UCSD-AML1 (cell line): ENCODE data around the gene PLEKHH2.
"Not testable (repeated sequence)": the region's sequence is repeated elsewhere in the genome, so short reads cannot be mapped to it uniquely, and the experiment has no call there.

Experiments
- DNase-seq: peaks from one replicate; lab custom pipeline; 2025; ENCODE audit not compliant: unreplicated experiment; lab: John Stamatoyannopoulos, UW

The PLEKHH2 gene

DNA sequence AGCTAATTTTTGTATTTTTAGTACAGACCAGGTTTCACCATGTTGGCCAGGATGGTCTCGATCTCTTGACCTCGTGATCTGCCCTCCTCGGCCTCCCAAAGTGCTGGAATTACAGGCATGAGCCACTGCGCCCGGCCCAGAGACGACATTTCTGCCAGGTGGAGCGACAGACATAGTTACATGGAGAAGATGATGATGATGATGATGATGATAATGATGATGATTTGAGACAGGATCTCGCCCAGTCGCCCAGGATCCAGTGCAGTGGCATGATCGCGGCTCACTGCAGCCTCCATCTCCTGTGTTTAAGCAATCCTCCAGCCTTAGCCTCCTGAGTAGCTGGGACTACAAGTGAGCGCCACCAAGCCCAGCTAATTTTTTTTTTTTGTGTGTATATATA, 907 bp upstream of the PLEKHH2 start:
- not testable (repeated sequence) for DNase-seq

DNA sequence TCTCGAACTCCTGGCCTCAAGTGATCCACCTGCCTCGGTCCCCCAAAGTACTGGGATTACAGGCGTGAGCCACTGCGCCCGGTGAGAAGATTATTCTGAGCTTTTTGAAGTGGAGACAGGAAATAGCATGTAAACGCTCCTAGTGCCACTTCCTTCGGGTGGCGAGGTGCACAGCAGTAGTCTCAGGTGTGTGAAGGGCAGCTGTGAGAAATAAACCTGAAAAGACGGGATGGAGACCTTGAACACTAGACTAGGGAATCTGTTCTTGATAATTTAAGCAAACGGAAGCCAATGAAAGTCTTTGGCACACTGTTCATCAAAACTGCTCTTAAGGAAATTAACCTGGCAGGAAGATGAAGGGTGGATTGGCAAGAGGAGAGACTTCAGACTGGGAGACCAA, 439 bp upstream of the PLEKHH2 start:
- no peak for DNase-seq

DNA sequence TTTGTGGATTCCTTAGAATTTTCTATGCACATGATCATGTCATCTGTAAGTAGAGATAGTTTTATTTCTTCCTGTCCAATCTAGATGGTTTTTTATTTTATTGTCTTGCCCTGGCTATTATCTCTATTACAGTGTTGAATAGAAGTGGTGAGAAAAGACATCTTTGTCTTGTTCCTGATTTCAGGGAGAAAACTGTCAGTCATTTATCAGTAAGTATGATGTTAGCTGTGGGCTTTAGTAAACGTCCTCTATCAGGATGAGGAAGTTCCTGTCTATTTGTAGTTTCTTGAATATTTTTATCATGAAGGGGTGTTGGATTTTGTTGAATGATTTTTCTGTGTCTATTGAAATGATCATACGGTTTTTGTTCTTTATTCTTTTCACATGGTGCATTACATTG, 5.3 kb downstream of the PLEKHH2 start:
- DNase-seq, result no peak

DNA sequence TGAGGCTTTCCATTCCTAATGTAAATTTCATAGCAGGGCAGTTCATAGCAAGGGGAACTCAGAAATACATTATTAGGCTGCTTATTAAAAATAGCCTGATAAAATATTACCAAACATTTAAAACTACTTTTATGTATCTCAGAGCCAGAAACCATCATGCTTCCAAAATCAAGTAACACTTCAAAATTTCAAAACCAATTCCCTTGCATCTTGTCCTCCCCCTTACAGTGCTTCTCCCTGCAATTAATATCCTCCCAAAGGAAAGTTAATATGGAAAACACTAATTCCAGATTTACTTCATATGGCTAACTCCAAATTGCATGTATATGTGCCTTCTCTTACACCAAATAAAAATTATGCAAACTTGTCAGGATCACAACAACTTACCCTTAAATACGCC, 6.6 kb downstream of the PLEKHH2 start:
- DNase-seq, result no peak

DNA sequence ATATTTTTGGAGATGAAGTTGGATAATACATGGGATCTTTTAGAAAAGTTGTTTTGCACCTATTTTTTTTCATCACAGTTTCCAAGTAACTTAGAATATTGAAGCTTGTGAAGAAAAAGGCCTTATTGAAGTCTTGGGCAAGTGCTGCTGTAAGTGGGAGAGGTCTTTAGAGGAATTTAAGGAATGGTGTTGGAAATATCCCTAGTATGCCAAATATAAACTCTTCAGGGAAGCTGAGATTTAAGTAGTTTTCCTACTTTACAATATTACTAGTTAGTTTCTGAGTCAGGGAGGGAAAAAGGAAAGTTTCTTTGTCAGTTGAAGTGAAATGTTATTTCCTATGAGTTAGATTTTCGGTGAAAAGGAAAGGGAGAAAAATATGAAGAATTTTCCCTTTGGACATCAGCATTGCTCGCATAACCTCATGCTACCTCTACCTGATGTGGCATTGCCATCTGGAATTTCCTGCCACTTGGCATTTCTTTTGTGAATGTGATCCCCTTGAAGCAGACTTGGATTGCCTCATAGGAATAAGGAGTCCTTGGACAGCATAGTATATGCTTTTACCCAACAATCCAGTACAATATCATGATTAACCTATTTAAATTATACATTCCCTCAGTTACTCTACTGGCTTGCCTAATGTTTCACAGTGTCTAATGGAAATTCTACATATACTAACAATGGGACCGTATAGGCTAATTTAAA, 12.1 kb downstream of the PLEKHH2 start:
- DNase-seq, result no peak

DNA sequence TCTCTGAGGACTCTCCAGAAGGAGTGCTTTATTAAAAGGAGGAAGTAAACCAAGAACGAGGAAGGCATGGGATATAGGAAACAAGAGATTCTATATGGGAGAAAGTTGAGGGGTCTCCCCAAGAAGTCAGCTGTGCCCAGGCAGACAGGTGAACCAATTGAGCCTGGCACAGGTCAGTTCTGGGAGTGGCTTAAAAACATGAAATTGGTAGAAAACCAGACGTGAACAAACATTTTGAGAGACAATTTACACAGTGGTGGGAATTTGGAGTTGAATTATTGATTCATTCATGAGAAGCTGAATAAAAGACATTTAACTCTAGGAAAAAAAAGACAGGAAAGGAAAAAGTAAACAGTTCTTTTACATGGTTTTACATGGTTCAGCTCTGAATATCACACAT, 16.4 kb downstream of the PLEKHH2 start:
- no peak for DNase-seq

DNA sequence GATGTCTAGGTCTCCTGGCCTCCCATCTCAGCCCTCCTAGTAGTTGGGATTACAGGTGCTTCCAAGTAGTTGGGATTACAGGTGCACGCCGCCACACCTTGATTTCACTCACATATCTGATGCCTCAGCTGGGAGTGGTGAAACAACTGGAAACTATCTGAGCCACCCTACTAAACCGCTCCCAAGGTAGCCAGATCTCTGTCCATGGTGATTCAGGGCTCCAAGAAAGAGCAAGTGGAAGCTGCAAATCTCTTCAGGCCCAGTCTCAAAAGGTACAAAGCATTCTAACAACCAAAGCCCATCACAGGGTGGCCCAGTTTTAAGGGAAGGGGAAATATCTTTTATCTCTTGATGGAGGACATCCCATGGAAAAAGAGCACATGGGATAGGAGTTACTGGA, 20.2 kb downstream of the PLEKHH2 start:
- no peak for DNase-seq

DNA sequence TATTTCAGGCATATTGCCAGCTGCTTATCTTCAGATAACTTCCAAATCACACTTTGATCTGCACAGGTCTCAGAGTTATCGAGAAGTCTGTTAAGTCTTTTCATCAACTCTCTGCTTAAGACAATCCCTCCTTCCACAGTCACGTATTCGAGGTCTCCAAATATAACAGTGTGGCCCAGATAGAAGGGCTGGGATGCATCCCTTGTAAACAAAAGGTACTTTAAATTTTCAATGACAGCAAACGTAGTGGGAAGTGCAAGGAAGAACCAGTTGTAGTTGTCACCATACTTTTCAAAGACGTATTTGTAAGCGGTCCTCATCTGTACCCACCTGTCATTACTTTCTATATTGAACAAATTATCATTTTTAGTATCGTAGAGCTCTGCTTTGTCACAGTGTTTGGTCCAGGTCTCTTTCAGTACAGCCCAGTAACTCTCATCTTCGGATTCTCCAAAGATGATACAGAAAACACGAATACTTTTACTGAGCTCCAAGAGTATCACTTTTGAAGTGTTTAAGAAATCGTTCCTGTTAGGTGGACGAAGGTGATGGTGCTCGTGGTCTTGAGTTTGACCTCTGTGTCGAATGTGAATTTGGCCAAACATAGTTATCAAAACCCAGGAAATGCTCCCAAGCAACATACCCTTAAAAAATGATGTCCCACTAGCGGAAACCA, 38.7 kb downstream of the PLEKHH2 start:
- no peak for DNase-seq

DNA sequence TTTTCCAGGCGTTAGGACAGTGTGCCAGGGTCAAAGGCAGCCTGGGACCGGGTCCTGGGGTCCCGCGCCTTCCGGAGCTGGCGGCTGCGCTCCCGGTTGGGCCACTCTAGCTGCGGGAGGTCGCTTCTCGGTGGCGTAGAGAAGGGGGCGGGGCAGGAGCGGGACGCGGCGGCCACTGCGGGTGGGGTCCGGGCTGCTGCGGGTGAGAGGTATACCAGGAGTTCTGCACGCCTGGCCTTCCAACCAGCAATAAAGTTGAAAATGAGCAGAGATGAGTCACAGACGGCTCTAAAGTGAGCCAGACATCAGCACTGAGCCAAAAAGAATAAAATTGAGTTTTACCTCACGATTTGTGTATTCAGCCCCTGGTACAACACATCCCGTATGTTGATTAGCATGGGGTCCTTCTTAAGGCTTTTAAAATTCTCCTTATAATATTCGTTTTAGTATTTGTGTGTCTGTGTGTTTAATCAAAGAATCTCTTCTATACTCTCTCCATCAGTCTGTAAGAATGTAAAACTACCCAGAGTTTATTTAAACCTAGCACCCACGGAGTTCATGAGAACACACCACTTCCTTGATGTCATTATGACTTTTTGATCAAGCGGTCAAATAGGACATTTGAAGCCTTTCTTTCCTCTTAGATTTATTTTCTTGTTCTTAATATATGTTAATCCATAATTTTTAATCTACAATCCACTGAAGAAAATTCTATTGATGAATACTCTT, 39.4 kb downstream of the PLEKHH2 start, which contains the start of gene C1GALT1C1L:
C1GALT1C1L (minus strand) TSS at position 108 of the 729 bp plus-strand sequence; CDS start at position 1, 107 bp downstream.
- no peak for DNase-seq

DNA sequence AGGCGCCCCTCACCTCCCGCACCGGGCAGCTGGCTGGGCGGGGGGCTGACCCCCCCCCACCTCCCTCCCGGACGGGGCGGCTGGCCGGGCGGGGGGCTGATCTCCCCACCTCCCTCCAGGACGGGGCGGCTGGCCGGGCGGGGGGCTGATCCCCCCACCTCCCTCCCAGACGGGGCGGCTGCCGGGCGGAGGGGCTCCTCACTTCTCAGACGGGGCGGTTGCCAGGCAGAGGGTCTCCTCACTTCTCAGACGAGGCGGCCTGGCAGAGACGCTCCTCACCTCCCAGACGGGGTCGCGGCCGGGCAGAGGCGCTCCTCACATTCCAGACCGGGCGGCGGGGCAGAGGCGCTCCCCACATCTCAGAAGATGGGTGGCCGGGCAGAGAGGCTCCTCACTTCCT, 40.7 kb downstream of the PLEKHH2 start:
- DNase-seq, result not testable (repeated sequence)

DNA sequence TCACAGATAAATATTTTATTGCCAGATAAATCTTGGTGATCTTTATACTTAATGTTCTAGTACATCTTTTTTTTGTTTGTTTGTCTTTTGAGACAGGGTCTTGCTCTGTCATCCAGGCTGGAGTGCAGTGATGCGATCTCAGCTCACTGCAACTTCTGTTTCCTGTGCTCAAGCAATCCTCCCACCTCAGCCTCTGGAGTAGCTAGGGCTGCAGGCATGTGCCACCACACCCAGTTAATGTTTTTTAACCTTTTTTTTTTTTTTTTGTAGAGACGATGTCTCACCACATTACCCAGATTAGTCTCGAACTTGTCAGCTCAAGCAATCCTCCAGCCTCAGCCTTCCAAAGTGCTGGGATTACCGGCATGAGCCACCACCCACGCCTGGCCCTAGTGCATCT, 48.3 kb downstream of the PLEKHH2 start:
- DNase-seq, result peak; percentile 13

DNA sequence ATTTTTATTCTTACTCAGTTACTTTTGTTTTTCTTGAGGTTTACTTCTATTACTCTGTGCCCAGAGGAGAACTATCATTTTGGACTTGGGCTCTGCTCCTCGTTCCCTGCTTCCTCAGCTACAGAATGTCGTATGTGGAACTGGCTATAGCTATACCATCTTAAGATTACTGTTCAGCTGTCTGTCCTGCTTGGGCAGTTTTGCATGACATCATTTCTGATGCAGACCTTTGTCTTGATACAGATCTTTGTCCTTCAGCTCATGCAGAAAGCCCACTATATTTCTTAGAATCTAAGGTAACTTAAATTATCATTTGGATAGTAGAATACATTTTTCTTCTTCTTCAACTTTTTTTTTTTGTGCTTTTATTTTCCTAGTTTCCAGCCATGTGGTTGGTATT, 52.9 kb downstream of the PLEKHH2 start:
- DNase-seq, result no peak

DNA sequence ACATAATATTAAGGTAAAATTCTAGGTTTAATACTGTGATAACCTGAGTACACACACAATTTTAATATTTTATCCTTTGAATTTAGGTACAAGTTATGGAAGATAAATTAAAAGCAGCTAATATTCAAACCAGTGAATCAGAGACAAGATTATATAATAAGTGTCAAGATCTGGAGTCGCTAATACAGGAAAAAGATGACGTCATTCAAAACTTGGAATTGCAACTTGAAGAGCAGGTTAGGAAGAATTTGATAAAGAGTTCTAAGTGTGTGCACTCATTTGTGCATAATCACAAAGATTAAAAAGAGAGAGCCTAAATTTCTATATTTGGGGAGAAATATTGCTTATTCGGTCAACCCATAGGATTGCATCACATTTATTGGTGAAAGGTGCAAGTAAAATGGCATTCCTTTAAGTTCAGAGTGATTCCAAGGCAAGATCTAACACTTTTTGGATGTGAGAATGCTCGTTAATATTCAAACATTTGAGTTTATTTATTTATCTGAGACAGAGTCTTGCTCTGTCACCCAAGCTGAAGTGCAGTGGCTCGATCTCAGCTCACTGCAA, 55.5 kb downstream of the PLEKHH2 start:
- DNase-seq, result no peak

DNA sequence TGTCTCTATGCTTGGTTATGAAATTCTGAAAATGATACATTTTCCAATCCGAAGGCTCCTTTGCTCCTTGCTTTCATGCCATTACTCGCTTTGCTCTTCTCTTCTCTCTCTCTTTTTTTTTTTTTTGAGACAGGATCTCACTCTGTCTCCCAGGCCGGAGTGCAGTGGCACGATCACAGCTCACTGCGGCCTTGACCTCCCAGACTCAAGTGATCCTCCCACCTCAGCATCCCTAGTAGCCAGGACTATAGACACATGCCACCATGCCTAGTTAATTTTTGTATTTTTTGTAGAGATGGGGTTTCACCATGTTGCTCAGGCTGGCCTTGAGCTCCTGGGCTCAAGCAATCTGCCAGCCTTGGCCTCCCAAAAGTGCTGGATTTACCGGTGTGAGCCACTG, 61.1 kb downstream of the PLEKHH2 start:
- not testable (repeated sequence) for DNase-seq

DNA sequence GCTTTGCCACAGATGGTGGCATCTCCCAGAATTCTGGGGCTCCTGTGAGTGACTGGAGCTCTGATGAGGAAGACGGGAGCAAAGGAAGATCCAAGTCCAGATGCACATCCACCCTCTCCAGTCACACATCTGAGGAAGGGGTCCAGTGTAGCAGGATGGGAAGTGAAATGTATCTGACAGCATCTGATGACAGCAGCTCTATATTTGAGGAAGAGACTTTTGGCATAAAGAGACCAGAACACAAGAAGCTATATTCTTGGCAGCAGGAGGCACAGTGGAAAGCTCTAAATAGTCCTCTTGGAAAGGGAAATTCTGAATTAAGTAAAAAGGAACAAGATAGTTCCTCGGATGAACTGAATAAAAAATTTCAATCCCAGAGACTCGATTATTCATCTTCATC, 62.7 kb downstream of the PLEKHH2 start:
- DNase-seq, result no peak

DNA sequence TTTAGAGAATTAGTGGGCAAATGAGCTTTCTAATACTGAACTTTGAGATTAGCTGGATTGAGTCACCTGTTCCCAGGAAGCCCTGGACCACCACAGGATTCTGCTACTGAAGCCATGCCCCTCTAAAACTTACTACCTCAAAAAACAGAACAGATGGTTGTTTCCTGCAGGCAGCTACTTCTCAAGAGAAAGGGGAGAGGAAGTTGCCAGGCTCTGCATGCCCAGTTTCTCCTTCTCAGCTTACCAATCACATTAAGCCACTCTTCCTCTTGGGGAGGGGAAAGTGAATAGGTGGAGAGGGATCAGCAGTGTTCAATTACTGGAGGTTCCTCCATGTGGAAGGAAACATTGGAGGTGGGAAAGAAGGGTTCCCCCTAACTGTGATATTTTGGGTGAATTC, 64.1 kb downstream of the PLEKHH2 start:
- no peak for DNase-seq

DNA sequence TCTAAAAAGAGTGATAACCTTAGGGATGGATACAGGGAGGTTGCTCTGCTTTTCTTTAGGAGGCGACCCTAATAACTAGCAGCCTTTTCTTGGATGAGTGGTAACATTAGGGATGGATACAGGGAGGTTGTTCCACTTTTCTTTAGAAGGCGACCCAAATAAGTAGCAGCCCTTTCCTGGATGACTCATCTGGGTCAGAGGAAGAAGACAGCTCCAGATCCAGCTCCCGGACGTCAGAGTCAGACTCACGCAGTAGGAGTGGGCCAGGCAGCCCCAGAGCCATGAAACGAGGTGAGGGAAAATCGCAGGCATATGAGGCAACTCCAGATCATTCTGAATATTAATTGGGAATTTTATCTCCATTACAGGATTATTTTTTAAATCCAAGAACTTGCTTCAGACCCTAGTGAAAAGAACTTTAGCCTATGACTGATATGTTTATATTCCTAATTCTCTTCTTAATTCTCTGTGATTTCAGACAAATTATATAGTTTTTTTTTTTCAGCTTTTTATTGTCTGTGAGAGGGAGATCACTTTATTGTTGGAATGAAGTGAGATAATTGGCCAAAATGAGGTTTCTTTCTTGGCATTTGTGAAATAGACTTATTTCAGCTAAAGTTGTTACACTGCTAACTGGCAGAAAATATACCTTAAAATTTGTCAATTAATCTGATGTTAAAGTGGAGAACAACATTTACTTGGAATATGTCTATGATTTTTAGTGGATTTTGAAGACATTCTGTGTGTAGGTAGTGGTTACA, 70.4 kb downstream of the PLEKHH2 start:
- no peak for DNase-seq

DNA sequence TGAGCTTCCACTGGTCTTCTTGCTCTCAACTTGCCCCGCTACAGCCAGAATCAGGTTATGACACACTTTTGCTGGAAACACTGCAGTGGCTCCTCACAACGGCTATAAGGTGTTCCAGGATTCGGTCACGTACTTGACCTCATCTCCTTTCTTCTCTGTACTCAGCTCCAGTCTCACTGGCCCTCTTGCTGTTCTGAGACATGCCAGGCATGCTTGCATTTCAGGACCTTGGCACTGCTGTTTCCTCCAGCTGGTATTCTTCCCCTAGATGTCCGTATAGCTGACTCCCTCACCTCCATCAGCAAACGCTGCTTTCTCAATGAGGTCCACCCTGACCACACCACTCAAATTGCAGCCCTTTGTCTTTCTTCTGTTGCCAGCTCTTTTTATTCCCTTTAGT, 71.1 kb downstream of the PLEKHH2 start:
- no peak for DNase-seq

DNA sequence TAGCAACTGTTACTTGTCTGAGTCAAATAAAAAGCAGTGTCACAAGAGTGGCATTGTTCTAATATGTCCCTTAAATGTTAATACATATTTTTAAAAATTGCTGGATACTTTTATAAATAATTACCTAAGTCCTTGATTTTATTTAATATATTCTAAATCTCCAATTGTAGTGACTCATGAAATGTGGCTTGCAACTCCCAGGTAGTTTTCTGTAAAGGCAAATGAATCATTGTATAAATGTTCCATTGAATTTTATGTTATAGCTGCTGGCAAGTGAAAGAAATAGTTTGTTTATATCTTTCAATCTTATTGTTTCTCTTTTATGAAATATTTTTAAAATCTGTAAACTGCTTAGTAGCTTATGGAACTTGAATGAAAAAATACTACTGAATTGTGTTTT, 71.8 kb downstream of the PLEKHH2 start:
- DNase-seq, result no peak

DNA sequence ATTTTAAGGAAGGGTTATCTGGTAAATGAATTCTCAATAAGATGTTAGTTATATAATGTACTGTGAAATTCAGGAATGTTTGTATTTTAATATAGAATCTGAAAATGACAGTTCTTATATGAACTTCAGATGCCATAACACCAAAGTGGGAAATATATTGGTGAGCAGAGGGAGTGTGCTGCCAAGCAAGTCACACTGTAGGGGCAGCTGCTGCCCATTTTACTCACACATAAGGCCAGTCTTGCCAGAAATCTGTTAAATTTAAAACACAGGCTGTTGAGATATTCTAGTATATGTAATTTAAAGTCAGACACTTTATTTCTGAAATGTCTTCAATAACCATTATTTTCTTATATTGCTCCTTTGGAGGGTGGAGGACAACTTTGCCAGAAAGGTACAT, 73.8 kb downstream of the PLEKHH2 start:
- DNase-seq, result no peak

DNA sequence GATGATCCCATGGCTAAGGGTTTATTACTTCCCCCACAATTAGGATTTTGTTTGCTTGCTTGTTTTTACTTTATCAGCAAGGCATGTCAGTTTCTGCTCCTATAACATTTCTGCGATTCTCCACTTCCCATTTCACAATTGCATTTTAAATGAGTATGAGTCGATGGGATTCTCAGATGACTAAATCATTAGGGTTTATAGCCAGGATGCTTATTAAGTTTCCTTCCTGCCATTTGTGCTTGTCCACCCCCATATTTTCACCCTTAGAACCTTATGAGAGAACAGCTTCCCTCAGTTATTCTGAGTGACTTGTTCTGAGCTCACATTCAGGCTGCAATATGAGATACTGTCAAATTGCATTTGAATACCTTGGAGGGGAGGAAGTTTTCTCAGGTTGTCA, 77.1 kb downstream of the PLEKHH2 start:
- no peak for DNase-seq
